HCT116 (cell line): Measurements from ENCODE around the gene PDLIM5. TPM values are rescaled to one million over a fixed set of nuclear protein-coding genes. Genes with fewer than 3 reads are reported as not detected.

ENCODE experiments used
- ATAC-seq: fragments of 200-7000 bp; cut with Tn5 transposase; 2 replicates; pipeline ENCODE4 v1.9.1; 2020; ENCODE audit warnings: mild to moderate bottlenecking, moderate library complexity
- BruUV-seq: library from RNA; stranded (reverse); fragments of 400-500 nt; replicated peaks from 2 replicates; lab custom pipeline; 2021; lab: Mats Ljungman, UMichigan
- CTCF ChIA-PET: fragments of 300-600 bp; sonication (Branson Sonifier 250); formaldehyde crosslinking; loops from one replicate; lab custom pipeline; 2021; ENCODE audit warnings: antibody characterized with exemption; lab: Charles Lee
- POLR2A ChIA-PET: fragments of 300-600, 350-600 bp; sonication (Branson Sonifier 250); formaldehyde crosslinking; loops from one replicate; lab custom pipeline; 2021; ENCODE audit warnings: antibody characterized with exemption; lab: Charles Lee
- RAD21 ChIA-PET, 2 experiments: fragments of 300-600 bp; sonication (Branson Sonifier 250); formaldehyde crosslinking; loops; one replicate each; lab custom pipeline; 2023; ENCODE audit warnings: low total read pairs in 2 of 2; ENCODE audit not compliant: uncharacterized antibody in 2 of 2, unreplicated experiment in 2 of 2, low non-redundant PET in 1 of 2; lab: Charles Lee
- DNase-seq: peaks from one replicate; pipeline ENCODE4 v3.0.0-alpha.2; 2010; ENCODE audit warnings: low read depth, low spot score
- H2AFZ ChIP-seq: fragments of 200-600 bp; shearing (Covaris generic), sonication (generic); 2 replicates; pipeline ENCODE4 v1.6.1; 2017; ENCODE audit warnings: low read depth, mixed run types, mixed read lengths, antibody characterized with exemption, low read length; ENCODE audit not compliant: poor library complexity, severe bottlenecking
- H3K27ac ChIP-seq: 2 replicates; pipeline ENCODE4 v1.5.1; 2012; ENCODE audit warnings: low read depth, low read length
- H3K27me3 ChIP-seq: fragments of 200-600 bp; sonication (generic); 2 replicates; pipeline ENCODE4 v1.6.1; 2016; ENCODE audit warnings: mixed run types, low read length, mixed read lengths; ENCODE audit not compliant: insufficient read depth
- H3K36me3 ChIP-seq, 2 experiments: fragments of 200-500 bp in 1 of 2; fragments of 200-600 bp in 1 of 2; sonication (Bioruptor generic) in 1 of 2; sonication (generic) in 1 of 2; 2 replicates each; pipeline versions ENCODE4 v1.5.1 to v1.6.1; 2014 to 2016; ENCODE audit warnings: low read length in 2 of 2, inconsistent platforms in 1 of 2, mixed read lengths in 1 of 2, mixed run types in 1 of 2; ENCODE audit not compliant: insufficient read depth in 2 of 2, control insufficient read depth in 1 of 2
- H3K4me1 ChIP-seq, 2 experiments: fragments of 200-600 bp in 1 of 2; sonication (generic) in 1 of 2; 2 replicates each; pipeline versions ENCODE4 v1.5.1 to v1.6.1; 2012 to 2017; ENCODE audit warnings: low read length in 2 of 2, inconsistent platforms in 1 of 2, mild to moderate bottlenecking in 1 of 2, mixed read lengths in 1 of 2, mixed run types in 1 of 2, moderate library complexity in 1 of 2; ENCODE audit not compliant: insufficient read depth in 2 of 2, control insufficient read depth in 1 of 2
- H3K4me2 ChIP-seq: fragments of 200-600 bp; sonication (generic); 2 replicates; pipeline ENCODE4 v1.6.1; 2017; ENCODE audit warnings: mixed run types, low read length, mixed read lengths
- H3K4me3 ChIP-seq, 2 experiments: fragments of 200-600 bp in 1 of 2; sonication (generic) in 1 of 2; replicated peaks in 1 of 2; 2 replicates each; pipeline ENCODE4 v1.5.1; 2011 to 2016; ENCODE audit warnings: low read length in 2 of 2, control low read depth in 1 of 2, low read depth in 1 of 2, mild to moderate bottlenecking in 1 of 2, mixed read lengths in 1 of 2, mixed run types in 1 of 2
- H3K79me2 ChIP-seq: fragments of 200-600 bp; sonication (generic); 2 replicates; pipeline ENCODE4 v1.6.1; 2017; ENCODE audit warnings: mild to moderate bottlenecking, mixed run types, low read length, moderate library complexity, mixed read lengths; ENCODE audit not compliant: insufficient read depth
- H3K9ac ChIP-seq: fragments of 200-600 bp; sonication (generic); 2 replicates; pipeline ENCODE4 v1.6.1; 2016; ENCODE audit warnings: low read length, mixed read lengths
- H3K9me2 ChIP-seq: fragments of 200-600 bp; sonication (generic), shearing (Covaris generic); 2 replicates; pipeline ENCODE4 v1.6.1; 2017; ENCODE audit warnings: mixed run types, mild to moderate bottlenecking, moderate library complexity; ENCODE audit not compliant: insufficient read depth
- H3K9me3 ChIP-seq, 2 experiments: fragments of 200-500 bp in 1 of 2; fragments of 200-600 bp in 1 of 2; sonication (Bioruptor generic) in 1 of 2; sonication (generic) in 1 of 2; 2 replicates each; pipeline ENCODE4 v1.6.1; 2014 to 2017; ENCODE audit warnings: low read length in 2 of 2, mixed read lengths in 2 of 2, inconsistent platforms in 1 of 2, low read depth in 1 of 2, mild to moderate bottlenecking in 1 of 2, mixed run types in 1 of 2, moderate library complexity in 1 of 2; ENCODE audit not compliant: control insufficient read depth in 1 of 2, insufficient read depth in 1 of 2
- H4K20me1 ChIP-seq: fragments of 200-600 bp; sonication (generic), shearing (Covaris generic); 2 replicates; pipeline ENCODE4 v1.6.1; 2017; ENCODE audit warnings: mixed run types, mild to moderate bottlenecking, moderate library complexity; ENCODE audit not compliant: insufficient read depth
- CBX3 ChIP-seq: IDR thresholded peaks from 2 replicates; pipeline ENCODE4 v1.6.1; 2012; ENCODE audit warnings: low read depth
- EZH2 ChIP-seq: fragments of 200-600 bp; sonication (generic); IDR thresholded peaks from 2 replicates; pipeline ENCODE4 v1.6.1; 2017; ENCODE audit warnings: antibody characterized with exemption, mixed run types
- EZH2phosphoT487 ChIP-seq: fragments of 200-600 bp; IDR thresholded peaks from 2 replicates; pipeline ENCODE4 v1.6.1; 2018; ENCODE audit warnings: antibody characterized with exemption, borderline replicate concordance
- JUND ChIP-seq: IDR thresholded peaks from 2 replicates; pipeline ENCODE4 v1.6.1; 2012
- POLR2A ChIP-seq: IDR thresholded peaks from 2 replicates; pipeline ENCODE4 v1.7.0; 2011; ENCODE audit warnings: borderline replicate concordance; ENCODE audit not compliant: insufficient read depth, insufficient read length; ENCODE audit errors: extremely low read depth
- POLR2AphosphoS5 ChIP-seq: IDR thresholded peaks from 2 replicates; pipeline ENCODE4 v1.6.1; 2011; ENCODE audit warnings: mild to moderate bottlenecking, low read depth, low read length, moderate library complexity
- SIN3A ChIP-seq: IDR thresholded peaks from 2 replicates; pipeline ENCODE4 v1.6.1; 2012; ENCODE audit warnings: low read depth
- TCF7L2 ChIP-seq: IDR thresholded peaks from 2 replicates; pipeline ENCODE4 v1.7.0; 2011; ENCODE audit warnings: borderline replicate concordance, inconsistent platforms; ENCODE audit not compliant: insufficient read depth, insufficient read length; ENCODE audit errors: extremely low read depth
- ZFX ChIP-seq: fragments of 450-650 bp; IDR thresholded peaks from 2 replicates; pipeline ENCODE4 v1.6.1; 2017
- ZNF274 ChIP-seq: fragments of 200-500 bp; sonication (Bioruptor generic); IDR thresholded peaks from 2 replicates; pipeline ENCODE4 v1.6.1; 2014; ENCODE audit warnings: mild to moderate bottlenecking, low read depth, low read length, inconsistent platforms
- intact Hi-C: fragments of 100-400 bp; cut with micrococcal nuclease; formaldehyde crosslinking; loops from 2 replicates; pipeline ENCODE4 v1.10.0; 2022
- total RNA-seq: library from RNA; stranded (reverse); gene quantifications from one replicate; pipeline ENCODE4 v1.2.1, GENCODE V29; 2021; ENCODE audit not compliant: unreplicated experiment
- TF ChIP-seq, protein P1 (sequence below): IDR thresholded peaks from 2 replicates; pipeline ENCODE4 v1.6.1; 2012
- TF ChIP-seq, protein P2 (sequence below): IDR thresholded peaks from 2 replicates; pipeline ENCODE4 v1.6.1; 2012
- TF ChIP-seq, protein P3 (sequence below), 3 experiments: fragments of 200-600 bp in 1 of 3; sonication (generic) in 1 of 3; IDR thresholded peaks in 2 of 3; conservative IDR thresholded peaks in 1 of 3; 2 replicates each; pipeline ENCODE4 v1.5.1; 2012 to 2017; ENCODE audit warnings: low read depth in 2 of 3, low read length in 2 of 3, antibody characterized with exemption in 1 of 3, borderline replicate concordance in 1 of 3, control low read depth in 1 of 3, mild to moderate bottlenecking in 1 of 3, mixed read lengths in 1 of 3, mixed run types in 1 of 3, moderate library complexity in 1 of 3; ENCODE audit not compliant: insufficient read depth in 1 of 3

The PDLIM5 gene
- total RNA-seq, 1 experiment from 2014 or later = 130 TPM

DNA sequence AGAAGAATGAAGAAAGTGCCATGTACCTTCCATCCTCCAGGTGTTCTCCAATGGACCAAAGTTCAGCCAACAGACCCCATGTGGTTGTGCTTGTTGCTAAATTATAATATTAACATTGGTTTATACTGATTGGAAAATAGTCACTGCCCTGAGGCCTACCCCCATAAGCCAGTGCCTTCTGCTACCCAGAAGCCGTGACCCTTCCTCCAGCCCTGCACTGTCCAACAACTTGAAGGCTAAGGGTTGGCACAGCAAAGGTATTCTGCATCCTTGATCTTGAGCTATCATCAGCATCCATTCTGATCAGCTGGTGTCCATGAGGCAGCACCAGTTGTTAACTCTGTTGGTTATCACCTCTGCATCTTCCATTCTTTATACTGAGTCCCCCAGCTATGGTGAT lies 239.8 kb downstream of the PDLIM5 start (continued):
- no peak for TF ChIP-seq POLR2AphosphoS5
- TF ChIP-seq, protein P1, sequence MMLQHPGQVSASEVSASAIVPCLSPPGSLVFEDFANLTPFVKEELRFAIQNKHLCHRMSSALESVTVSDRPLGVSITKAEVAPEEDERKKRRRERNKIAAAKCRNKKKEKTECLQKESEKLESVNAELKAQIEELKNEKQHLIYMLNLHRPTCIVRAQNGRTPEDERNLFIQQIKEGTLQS = no peak
- no peak for TF ChIP-seq POLR2A
- no peak for TF ChIP-seq EZH2

DNA sequence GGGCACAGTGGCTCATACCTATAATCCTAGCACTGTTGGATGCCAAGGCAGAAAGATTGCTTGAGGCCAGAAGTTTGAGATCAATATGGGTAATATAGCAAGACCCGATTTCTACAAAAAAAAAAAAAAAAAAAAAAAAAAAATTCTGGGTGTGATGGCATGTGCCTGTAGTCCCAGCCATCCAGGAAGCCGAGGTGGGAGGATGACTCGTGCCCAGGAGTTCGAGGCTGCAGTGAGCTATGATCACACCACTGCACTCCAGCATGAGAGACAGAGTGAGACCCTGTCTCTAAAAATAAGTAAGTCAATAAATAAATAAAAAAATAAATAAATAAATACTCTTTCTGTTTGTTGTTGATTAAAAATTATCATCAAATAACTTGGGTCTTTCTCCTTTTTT lies 243.6 kb downstream of the PDLIM5 start:
- TF ChIP-seq, protein P2, sequence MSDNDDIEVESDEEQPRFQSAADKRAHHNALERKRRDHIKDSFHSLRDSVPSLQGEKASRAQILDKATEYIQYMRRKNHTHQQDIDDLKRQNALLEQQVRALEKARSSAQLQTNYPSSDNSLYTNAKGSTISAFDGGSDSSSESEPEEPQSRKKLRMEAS = 0 out of 2 replicates have a peak, but pooled peaks have one; percentile 16
- TF ChIP-seq CBX3 = no peak
- Histone ChIP-seq H3K9me3 (no peaks in the 10 kb centered on the region), H3K4me2 (no peak overlapping the region), H2AFZ (no peak overlapping the region), H3K4me3 (no peak overlapping the region), H3K36me3 (no peaks in the 10 kb centered on the region), H3K27ac (no peak overlapping the region), H3K27me3 (no peaks in the 10 kb centered on the region), H3K9me2 (0 out of 2 replicates have a peak, but pooled peaks cover 4% of the 10 kb centered on the region), H3K79me2 (no peaks in the 10 kb centered on the region), H3K9ac (no peak overlapping the region), H3K4me1 (peaks cover 0 to 10% of the 10 kb centered on the region in 2 experiments; a peak in 2 of 4 replicates), H4K20me1 (no peaks in the 10 kb centered on the region)
- ChIA-PET POLR2A (no interaction called here), CTCF (no interaction called here), RAD21 (no interaction called here)
- intact Hi-C loops = no loop called here
- ATAC-seq = 0 out of 2 replicates have a peak, but pooled peaks have one; percentile 44
- DNase-seq = no peak
- BruUV-seq = no TSS peak

DNA sequence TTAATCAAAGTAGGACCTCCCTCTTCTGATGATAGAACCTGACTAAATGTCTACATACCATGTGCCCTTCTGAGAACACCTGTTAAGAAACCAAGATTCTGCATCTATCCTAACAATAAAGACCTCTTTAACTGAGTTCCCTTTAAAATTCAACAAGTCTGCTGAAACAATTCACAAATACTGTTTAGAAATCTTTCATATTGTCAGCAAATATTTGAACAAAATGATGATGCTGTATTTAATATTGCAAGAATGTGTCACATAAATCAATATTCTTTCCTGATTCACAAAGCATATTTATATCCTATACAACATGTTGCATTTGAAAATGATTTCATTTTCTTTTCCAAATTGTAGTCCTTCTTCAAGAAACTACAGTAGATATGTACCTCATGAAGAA lies 246.4 kb downstream of the PDLIM5 start:
- H3K9me3 ChIP-seq = no peaks in the 10 kb centered on the region
- ChIA-PET POLR2A (no interaction called here), CTCF (no interaction called here), RAD21 (no interaction called here)
- no peaks in the 10 kb centered on the region for H3K79me2 ChIP-seq
- no peak overlapping the region for H3K4me3 ChIP-seq
- no peak overlapping the region for H3K27ac ChIP-seq
- H4K20me1 ChIP-seq = no peaks in the 10 kb centered on the region
- H3K4me1 ChIP-seq = no peaks in the 10 kb centered on the region
- intact Hi-C loops = no loop called here
- H3K9me2 ChIP-seq = 0 out of 2 replicates have a peak, but pooled peaks cover 4% of the 10 kb centered on the region
- ATAC-seq (no peak), DNase-seq (no peak)
- H3K27me3 ChIP-seq = no peaks in the 10 kb centered on the region
- no peaks in the 10 kb centered on the region for H3K36me3 ChIP-seq
- H3K9ac ChIP-seq = no peak overlapping the region
- H3K4me2 ChIP-seq = no peak overlapping the region
- H2AFZ ChIP-seq = peak overlapping the region; percentile 5
- BruUV-seq = no TSS peak
- TF ChIP-seq ZFX (no peak), SIN3A (no peak), CBX3 (no peak), EZH2 (no peak), JUND (no peak), EZH2phosphoT487 (no peak), TCF7L2 (no peak), ZNF274 (no peak), POLR2A (no peak)
- TF ChIP-seq, protein P1 = no peak
- TF ChIP-seq, protein P2 = no peak
- TF ChIP-seq, protein P3, sequence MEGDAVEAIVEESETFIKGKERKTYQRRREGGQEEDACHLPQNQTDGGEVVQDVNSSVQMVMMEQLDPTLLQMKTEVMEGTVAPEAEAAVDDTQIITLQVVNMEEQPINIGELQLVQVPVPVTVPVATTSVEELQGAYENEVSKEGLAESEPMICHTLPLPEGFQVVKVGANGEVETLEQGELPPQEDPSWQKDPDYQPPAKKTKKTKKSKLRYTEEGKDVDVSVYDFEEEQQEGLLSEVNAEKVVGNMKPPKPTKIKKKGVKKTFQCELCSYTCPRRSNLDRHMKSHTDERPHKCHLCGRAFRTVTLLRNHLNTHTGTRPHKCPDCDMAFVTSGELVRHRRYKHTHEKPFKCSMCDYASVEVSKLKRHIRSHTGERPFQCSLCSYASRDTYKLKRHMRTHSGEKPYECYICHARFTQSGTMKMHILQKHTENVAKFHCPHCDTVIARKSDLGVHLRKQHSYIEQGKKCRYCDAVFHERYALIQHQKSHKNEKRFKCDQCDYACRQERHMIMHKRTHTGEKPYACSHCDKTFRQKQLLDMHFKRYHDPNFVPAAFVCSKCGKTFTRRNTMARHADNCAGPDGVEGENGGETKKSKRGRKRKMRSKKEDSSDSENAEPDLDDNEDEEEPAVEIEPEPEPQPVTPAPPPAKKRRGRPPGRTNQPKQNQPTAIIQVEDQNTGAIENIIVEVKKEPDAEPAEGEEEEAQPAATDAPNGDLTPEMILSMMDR (IDR thresholded peaks at IDR 0.05 in 2 of 3, conservative IDR thresholded peaks at IDR 0.05 in 1 of 3; ENCODE audit: borderline replicate concordance in 1 of 3, insufficient read depth in 1 of 3, low read depth in 2 of 3, low read length in 2 of 3) = no peak
- TF ChIP-seq, all 23 proteins: peak for 0
